Breast epithelium (tissue), 4 donors: ENCODE measurements around the gene NELL1. TPM values are rescaled to one million over a fixed set of nuclear protein-coding genes. Genes with fewer than 3 reads are reported as not detected.

ENCODE experiments used
- DNase-seq, 2 donors: peaks; one replicate each; pipeline ENCODE4 v3.0.0-alpha.2; 2019; ENCODE audit warnings: low spot score in 2 of 2
- H3K27ac ChIP-seq, 2 donors: fragments of 200-600 bp; sonication (generic) in 1 of 2; one replicate each; pipeline ENCODE4 v1.5.1; 2016 to 2019; ENCODE audit warnings: mild to moderate bottlenecking in 1 of 2
- H3K27me3 ChIP-seq, 2 donors: fragments of 200-600 bp; sonication (generic) in 1 of 2; one replicate each; pipeline versions ENCODE4 v1.5.1 to v1.6.0; 2017 to 2019; ENCODE audit warnings: control low read depth in 1 of 2, mild to moderate bottlenecking in 1 of 2
- H3K36me3 ChIP-seq: fragments of 200-600 bp; one replicate; pipeline ENCODE4 v1.5.1; 2019
- H3K4me1 ChIP-seq, 2 donors: fragments of 200-600 bp; sonication (generic); one replicate each; pipeline ENCODE4 v1.5.1; 2016 to 2019; ENCODE audit warnings: control low read depth in 1 of 2
- H3K4me3 ChIP-seq, 3 donors: fragments of 200-600 bp; sonication (generic); 1 replicate in 2 of 3; 2 replicates in 1 of 3; pipeline ENCODE4 v1.5.1; 2016 to 2019; ENCODE audit warnings: mild to moderate bottlenecking in 3 of 3, moderate library complexity in 2 of 3
- H3K9me3 ChIP-seq, 2 donors: fragments of 200-600 bp; sonication (generic) in 1 of 2; one replicate each; pipeline ENCODE4 v1.5.1; 2016 to 2019; ENCODE audit warnings: control low read depth in 1 of 2
- POLR2A ChIP-seq: fragments of 450-650 bp; IDR thresholded peaks from one replicate; pipeline ENCODE4 v1.6.1; 2016; ENCODE audit warnings: antibody characterized with exemption, mild to moderate bottlenecking, moderate library complexity
- POLR2AphosphoS5 ChIP-seq, 3 donors: sonication (generic); formaldehyde crosslinking; IDR thresholded peaks; one replicate each; pipeline ENCODE4 v1.6.1; 2017; ENCODE audit warnings: antibody characterized with exemption in 3 of 3
- intact Hi-C: fragments of 100-400 bp; cut with DNase I; formaldehyde crosslinking; loops from one replicate; pipeline ENCODE4 v1.15.1; 2023; ENCODE audit warnings: low total_unique reads
- total RNA-seq, 3 donors: library from RNA; depleted of rRNA; stranded (reverse); fragments of >200 nt; gene quantifications; one replicate each; pipeline ENCODE4 v1.1.0, GENCODE V29; 2016
- TF ChIP-seq, protein P1 (sequence below), 3 donors: fragments of 450-650 bp; IDR thresholded peaks; one replicate each; pipeline ENCODE4 v1.5.1; 2016 to 2017; ENCODE audit warnings: antibody characterized with exemption in 3 of 3, mild to moderate bottlenecking in 3 of 3, moderate library complexity in 3 of 3

Gene NELL1
- total RNA-seq, 3 donors from 2014 or later = 0.15 TPM; not detected in 2

DNA sequence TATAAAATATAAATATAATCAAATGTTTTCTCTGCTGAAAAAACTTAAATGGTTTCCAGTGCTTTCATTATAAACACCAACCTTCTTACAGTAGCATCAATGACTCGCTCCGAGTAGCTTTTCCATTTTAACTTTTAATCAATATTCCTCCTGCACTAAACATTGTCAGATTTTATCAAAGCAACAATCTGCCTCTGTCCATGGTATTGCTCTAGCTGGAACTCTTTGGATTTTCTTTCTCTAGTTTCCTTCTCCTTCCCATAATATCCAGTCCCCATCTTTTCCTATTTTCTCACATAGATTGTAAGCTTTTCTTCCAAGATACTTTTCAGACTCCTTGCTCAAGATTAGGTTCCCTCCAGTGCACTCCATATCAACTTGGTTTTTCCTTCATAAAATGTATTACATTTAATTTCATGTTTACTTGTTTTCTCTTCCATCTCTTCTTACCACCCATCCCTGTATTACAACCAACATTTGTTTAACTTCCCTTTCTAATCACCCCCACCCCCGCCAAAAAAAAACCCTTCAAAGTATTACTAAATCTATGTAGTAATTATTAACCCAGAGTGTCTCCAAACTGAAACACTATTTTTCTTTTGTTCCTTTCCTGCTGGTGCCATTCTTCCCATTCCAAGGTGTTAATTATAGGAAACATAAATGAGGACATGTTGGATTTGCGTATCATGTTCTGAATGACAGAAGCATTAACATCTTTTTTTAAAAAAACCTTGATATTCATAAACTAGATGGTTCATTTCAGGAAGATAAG is 716.5 kb downstream of the NELL1 start:
- Histone ChIP-seq H3K36me3 (no peaks in the 10 kb centered on the region), H3K4me3 (no peak overlapping the region), H3K27ac (no peak overlapping the region), H3K4me1 (no peaks in the 10 kb centered on the region), H3K9me3 (no peaks in the 10 kb centered on the region), H3K27me3 (no peaks in the 10 kb centered on the region)
- DNase-seq = no peak
- intact Hi-C loops = no loop called here
- TF ChIP-seq POLR2A = no peak
- no peak for TF ChIP-seq POLR2AphosphoS5 (IDR thresholded peaks at IDR 0.05)
- TF ChIP-seq, protein P1, sequence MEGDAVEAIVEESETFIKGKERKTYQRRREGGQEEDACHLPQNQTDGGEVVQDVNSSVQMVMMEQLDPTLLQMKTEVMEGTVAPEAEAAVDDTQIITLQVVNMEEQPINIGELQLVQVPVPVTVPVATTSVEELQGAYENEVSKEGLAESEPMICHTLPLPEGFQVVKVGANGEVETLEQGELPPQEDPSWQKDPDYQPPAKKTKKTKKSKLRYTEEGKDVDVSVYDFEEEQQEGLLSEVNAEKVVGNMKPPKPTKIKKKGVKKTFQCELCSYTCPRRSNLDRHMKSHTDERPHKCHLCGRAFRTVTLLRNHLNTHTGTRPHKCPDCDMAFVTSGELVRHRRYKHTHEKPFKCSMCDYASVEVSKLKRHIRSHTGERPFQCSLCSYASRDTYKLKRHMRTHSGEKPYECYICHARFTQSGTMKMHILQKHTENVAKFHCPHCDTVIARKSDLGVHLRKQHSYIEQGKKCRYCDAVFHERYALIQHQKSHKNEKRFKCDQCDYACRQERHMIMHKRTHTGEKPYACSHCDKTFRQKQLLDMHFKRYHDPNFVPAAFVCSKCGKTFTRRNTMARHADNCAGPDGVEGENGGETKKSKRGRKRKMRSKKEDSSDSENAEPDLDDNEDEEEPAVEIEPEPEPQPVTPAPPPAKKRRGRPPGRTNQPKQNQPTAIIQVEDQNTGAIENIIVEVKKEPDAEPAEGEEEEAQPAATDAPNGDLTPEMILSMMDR (IDR thresholded peaks at IDR 0.05) = no peak

DNA sequence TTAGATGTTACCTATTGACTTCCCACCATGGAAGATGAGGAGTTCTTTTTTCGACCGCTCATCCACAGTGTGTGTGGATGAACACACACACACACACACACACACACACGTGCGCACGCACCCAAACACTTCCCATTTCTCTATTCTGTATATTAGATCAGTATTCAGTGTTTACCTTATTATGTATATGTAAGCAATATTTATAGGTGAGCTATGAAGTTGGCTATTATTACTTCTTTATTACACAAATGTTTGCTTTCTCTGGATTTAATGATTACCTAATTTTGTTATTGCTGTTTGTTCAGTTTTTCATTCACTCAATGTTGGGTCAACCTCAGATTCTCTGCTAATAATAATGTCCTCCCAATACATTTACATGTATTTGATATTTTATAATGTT is 721.0 kb downstream of the NELL1 start:
- H3K4me1 ChIP-seq = no peaks in the 10 kb centered on the region
- intact Hi-C loops = no loop called here
- no peaks in the 10 kb centered on the region for H3K9me3 ChIP-seq
- no peak overlapping the region for H3K27ac ChIP-seq
- no peaks in the 10 kb centered on the region for H3K36me3 ChIP-seq
- DNase-seq = no peak
- TF ChIP-seq, protein P1 (IDR thresholded peaks at IDR 0.05) = no peak
- no peak for TF ChIP-seq POLR2AphosphoS5 (IDR thresholded peaks at IDR 0.05)
- H3K27me3 ChIP-seq = no peaks in the 10 kb centered on the region
- no peak overlapping the region for H3K4me3 ChIP-seq

DNA sequence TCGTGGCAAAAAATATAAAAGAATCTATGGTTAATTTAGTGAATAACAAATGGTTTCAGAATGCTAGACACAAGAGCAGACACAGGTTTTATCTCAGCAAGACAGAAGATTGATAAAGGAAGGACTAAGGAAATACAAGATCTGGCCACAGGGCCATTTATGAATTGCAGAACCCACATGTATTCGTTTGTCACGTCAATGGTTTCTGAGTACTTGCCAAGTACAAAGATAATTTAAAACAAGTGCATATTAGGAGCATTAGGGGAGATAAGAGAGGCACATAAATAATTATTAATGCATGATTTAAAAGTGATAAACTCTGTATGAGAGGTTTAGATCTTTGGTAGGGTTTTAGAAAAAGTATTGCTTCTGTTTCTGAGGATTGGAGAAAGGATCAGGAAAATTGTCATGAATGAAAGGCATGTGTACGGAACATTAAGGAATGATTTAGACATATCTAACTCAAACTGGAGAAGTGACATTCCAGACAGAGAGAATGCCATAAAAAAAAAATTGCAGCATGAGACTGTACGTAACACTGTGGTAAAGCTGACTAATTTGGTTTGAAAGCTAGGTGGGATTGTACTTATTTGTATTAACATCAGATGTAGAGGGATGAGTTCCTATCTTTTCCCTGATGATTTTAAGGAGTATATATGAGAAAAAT is 727.1 kb downstream of the NELL1 start:
- Histone ChIP-seq H3K36me3 (no peaks in the 10 kb centered on the region), H3K27ac (no peak overlapping the region), H3K9me3 (no peaks in the 10 kb centered on the region), H3K4me3 (no peak overlapping the region), H3K4me1 (no peaks in the 10 kb centered on the region), H3K27me3 (no peaks in the 10 kb centered on the region)
- intact Hi-C loops = no loop called here
- no peak for TF ChIP-seq POLR2A
- TF ChIP-seq, protein P1 (IDR thresholded peaks at IDR 0.05) = no peak
- no peak for TF ChIP-seq POLR2AphosphoS5 (IDR thresholded peaks at IDR 0.05)
- no peak for DNase-seq

DNA sequence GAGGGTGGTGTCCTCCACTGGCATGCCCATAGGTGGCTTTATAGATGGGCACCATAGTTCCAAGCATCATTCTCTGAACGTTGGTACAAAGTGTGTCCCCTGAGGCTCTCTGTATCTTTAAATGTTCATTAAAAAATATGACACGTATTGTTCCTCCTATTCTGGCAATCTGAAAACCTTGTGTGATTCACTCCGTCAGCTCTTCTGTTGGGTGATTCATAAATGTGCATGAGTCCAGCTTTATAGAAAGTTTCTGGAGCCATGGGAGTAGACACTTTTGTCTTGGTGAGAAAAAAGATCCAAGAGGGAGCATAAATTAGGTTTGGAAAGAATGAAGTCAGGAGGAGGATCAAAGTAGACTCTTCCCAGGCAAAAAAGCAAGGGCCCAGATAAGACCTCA is 728.8 kb downstream of the NELL1 start:
- H3K36me3 ChIP-seq = no peaks in the 10 kb centered on the region
- intact Hi-C loops = no loop called here
- H3K27me3 ChIP-seq = no peaks in the 10 kb centered on the region
- no peak overlapping the region for H3K4me3 ChIP-seq
- TF ChIP-seq POLR2A (no peak), POLR2AphosphoS5 (IDR thresholded peaks at IDR 0.05) (no peak)
- TF ChIP-seq, protein P1 (IDR thresholded peaks at IDR 0.05) = no peak
- H3K9me3 ChIP-seq = no peaks in the 10 kb centered on the region
- H3K27ac ChIP-seq = no peak overlapping the region
- DNase-seq = no peak
- no peaks in the 10 kb centered on the region for H3K4me1 ChIP-seq

DNA sequence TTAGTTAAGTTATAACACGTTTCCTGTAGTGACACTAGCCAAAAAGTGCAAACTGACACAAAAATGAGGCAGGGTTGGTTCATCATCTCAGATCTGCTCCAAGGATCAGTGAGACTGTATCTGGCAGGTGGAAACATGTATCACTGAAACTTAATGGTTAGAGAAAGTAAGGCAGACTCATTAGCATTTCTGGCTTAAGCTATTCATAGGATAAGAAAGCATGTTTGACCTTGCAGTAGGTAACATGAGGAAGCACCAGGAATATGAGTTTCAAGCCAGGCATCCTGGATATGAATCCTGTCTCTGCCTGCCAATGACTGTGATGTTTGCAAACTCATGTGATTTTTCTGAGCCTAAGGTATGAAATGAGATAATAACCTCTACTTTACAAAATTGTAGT is 732.1 kb downstream of the NELL1 start:
- Histone ChIP-seq H3K4me1 (no peaks in the 10 kb centered on the region), H3K27ac (no peak overlapping the region), H3K4me3 (no peak overlapping the region), H3K36me3 (no peaks in the 10 kb centered on the region), H3K27me3 (no peaks in the 10 kb centered on the region), H3K9me3 (no peaks in the 10 kb centered on the region)
- DNase-seq = no peak
- intact Hi-C loops = no loop called here
- no peak for TF ChIP-seq POLR2AphosphoS5 (IDR thresholded peaks at IDR 0.05)
- TF ChIP-seq POLR2A = no peak
- TF ChIP-seq, protein P1 (IDR thresholded peaks at IDR 0.05) = no peak
